Umbilical cord (tissue), 2 donors: ENCODE data around the gene EVL. TPM values are rescaled to one million over a fixed set of nuclear protein-coding genes. Genes with fewer than 3 reads are reported as not detected.
"Not testable (repeated sequence)": the region's sequence is repeated elsewhere in the genome, so short reads cannot be mapped to it uniquely, and the experiment has no call there.

Experiments used
- DNase-seq: peaks from one replicate; pipeline ENCODE4 v3.0.0-alpha.2; 2015; ENCODE audit warnings: low spot score
- total RNA-seq: library from RNA; depleted of rRNA; stranded (reverse); fragments of >200 nt; gene quantifications from one replicate; pipeline ENCODE4 v1.2.3, GENCODE V29; 2014; ENCODE audit warnings: low replicate concordance; ENCODE audit not compliant: insufficient read depth

EVL gene, protein sequence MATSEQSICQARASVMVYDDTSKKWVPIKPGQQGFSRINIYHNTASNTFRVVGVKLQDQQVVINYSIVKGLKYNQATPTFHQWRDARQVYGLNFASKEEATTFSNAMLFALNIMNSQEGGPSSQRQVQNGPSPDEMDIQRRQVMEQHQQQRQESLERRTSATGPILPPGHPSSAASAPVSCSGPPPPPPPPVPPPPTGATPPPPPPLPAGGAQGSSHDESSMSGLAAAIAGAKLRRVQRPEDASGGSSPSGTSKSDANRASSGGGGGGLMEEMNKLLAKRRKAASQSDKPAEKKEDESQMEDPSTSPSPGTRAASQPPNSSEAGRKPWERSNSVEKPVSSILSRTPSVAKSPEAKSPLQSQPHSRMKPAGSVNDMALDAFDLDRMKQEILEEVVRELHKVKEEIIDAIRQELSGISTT
- 46.5 TPM for total RNA-seq

DNA sequence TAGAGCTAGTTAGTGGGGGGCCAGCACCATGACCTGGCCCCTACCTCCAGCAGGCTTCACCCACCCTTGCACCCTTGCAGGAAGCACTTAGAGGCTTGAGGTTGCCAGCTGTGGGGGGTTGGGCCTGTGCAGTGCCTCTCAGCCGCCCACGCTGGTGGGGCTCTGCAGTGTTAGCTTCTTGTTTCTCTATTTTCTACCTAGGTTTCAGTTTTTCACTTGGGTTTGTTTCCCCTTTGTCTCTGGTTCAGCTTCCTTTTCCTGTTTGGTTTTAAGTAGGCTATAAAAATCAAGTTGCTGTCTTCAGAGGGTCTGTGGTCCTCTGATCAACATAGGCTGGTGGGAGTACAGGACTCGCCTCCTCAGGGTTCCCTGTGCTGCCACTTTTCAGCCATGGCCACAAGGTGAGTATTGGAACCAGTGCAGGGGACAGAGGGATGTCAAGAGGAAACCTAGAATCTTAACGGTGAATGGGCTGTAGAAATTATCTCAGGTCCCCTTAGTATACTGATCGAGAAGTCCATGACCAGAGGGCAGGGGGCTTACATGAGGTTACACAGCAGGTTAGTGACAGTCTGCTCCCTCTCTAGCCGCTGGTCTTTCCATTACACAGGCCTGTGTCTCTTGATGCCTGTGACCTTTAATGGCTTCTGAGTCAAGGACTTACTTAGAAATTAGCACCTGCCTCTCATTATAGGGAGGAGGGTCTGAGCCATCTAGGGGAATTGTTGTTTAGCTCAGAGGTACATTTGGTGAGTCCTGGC, at the start of gene EVL:
EVL (plus strand) TSS at position 312 of the 761 bp plus-strand sequence; CDS start at position 391, 79 bp downstream.
- DNase-seq = no peak

DNA sequence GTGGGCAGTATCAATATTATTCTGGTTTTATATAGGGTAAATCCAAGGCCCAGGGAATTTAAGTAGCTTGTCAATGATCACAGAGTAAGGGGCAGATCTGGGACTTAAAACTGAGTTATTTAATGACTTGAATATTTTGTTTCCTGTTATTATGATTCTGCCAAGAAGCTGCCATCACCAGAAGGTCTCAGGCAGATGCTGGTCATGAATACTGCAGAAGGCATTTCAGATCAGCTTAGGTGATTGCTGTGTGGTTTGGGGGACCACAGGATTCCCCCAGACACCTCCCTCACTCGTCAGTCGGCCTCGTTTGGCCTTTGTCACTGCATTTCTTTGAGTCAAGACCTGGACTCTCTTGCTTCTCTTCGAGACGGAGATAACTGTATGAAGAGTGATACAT, 47.7 kb upstream of the EVL start:
- DNase-seq = no peak

DNA sequence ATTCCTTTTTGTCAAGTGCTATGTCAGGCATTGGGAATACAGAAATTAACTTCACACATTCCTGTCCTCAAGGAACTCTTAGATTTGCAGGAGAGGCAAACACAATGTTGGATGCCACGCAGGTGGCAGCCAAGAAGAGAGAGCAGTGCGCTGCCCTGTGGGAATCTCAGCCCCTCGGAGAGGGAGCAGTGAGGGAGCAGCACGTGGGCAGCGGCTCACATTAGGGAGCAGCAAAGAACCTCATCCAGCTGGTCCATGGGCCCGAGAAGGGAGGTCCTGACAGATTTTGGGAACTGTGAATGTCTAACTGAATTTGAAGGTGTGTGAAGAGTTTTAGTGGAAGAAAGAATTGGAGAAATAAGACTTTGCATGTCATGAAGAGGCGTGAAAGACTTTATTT, 47.2 kb upstream of the EVL start:
- DNase-seq = no peak

DNA sequence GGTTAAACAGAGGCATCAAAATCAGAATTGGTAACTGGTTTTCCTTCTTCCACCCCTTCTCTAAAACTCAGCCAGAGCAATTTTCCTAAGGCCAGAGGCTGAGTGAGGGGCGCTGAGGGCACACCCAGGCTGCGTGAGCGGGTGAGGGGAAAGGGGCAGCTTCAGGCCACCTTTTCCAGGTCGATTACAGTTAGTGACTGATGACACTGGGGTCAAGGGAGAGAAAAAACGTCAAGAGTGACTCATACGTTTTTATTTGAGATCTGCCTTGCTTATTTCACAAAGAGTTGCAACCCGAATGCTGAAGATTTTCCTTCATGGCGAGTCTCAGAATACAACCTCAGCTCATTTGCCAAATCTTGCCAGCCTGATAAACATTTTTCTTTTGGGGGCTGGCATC, 46.7 kb upstream of the EVL start:
- DNase-seq = no peak

DNA sequence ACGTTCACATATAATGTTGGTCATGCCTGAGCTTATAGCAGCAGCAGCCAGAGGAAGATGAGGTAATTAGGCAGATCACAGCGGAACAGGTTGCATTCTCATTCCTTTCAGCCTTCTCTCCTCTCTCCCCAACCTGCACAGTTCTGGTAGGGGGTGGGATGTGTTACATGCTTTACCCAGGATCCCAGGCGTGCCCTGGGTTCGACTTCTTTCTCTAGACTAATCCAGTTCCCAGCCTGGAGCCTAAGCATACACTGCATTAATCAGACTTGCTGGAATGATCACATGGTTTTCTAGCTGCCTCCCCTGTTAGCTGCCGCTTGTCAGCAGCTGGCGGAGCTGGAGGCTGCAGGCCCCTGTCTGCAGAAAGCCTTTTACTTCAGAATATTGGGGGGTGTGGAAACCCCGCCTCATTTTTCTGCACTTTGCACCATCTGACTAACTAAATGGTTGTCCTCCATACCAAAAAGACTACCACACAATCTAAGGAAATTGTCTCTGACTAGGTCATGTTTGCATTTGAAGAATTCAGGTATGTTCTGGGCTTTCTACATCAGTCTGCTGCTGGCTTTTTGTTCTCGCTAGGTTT, 46.0 kb upstream of the EVL start:
- DNase-seq = peak; percentile 90

DNA sequence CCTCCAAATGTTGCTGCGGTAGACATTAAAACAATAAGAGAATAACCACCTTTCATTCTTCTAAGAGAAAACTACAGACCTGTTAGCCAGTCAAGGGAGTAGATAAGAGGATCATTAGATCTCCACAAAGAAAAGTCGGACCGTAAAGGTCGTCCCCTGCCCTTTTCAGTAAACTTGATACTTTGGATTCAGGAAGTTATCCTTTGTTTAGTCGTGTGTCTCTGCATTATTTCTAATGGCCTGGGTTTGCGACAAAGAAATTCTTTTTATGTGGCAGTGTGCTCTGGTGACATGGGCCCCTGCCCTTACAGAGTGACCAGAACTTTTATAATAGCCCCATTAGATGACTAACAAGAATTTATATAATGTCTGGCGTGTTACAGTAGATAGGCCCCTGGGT, 44.6 kb upstream of the EVL start:
- no peak for DNase-seq

DNA sequence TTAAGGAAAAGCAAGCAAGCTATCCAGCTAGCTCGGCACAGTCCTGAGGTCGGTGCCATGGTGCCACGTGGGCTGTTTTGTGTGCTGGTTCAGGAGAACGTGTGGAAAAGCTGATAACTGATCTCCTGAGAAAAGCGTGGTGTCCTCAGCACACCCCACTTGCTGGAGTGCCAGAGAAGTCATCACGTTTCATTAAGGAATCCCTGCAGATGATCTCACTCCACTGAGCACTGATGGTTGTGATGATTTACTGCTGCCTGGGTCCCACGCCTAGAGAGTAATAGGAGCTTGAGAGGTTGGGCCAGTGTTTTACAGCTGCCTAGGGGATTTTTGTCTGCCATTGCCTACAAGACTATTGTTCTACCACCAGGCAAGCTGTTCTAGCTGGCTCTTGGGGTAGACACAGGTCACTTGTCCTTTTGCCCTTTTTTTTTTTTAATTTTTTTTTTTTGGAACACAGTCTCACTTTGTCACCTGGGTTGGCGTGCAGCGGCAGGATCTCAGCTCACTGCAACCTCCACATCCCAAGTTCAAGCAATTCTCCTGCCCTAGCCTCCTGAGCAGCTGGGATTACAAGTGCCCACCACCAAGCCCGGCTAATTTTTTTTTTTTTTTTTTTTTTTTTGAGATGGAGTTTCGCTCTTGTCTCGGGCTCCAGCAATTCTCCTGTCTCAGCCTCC, 42.3 kb upstream of the EVL start:
- peak; percentile 40 for DNase-seq

DNA sequence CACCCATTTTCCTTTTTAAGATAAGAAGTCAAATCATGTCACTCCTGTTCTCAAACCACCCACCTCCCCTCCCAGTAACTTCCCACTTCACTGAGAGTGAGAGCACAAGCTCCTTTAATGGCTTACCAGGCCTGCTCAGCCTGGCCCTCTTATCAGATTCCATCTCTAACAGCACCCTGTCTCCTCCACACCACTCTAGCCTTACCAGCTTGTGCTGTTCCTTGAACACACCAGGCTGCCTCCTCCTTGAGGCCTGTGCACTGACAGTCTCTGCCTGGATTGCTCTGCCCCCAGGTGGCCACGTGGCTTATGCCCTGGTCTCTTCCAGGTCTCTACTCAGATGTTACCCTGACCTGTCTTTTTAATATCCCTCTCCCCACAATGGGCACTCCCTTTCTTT, 40.1 kb upstream of the EVL start:
- DNase-seq = no peak

DNA sequence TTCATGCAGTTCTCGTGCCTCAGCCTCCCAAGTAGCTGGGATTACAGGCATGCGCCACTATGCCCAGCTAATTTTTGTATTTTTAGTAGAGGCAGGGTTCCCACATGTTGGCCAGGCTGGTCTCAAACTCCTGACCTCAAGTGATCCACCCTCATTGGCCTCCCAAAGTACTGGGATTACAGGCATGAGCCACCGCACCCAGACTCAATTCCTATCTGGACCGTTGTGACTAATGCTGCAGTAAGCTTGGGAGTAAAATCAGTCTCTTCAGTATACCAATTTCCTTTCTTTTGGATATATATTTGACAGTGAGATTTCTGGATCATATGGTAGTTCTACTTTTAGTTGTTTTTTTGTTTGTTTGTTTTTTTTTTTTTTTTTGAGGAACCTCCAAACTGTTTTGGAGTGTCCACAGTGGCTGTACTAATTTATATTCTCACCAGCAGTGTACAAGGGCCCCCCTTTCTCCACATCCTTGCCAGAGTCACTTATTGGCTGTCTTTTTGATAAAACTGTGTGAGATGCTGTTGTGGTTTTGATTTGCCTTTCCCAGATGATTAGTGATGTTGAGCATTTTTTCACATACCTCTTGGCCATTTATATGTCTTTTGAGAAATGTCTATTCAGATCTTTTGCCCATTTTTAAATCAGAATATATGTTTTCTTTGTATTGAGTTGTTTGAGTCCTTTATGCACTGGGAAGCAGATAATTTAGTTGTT, 37.3 kb upstream of the EVL start:
- no peak for DNase-seq

DNA sequence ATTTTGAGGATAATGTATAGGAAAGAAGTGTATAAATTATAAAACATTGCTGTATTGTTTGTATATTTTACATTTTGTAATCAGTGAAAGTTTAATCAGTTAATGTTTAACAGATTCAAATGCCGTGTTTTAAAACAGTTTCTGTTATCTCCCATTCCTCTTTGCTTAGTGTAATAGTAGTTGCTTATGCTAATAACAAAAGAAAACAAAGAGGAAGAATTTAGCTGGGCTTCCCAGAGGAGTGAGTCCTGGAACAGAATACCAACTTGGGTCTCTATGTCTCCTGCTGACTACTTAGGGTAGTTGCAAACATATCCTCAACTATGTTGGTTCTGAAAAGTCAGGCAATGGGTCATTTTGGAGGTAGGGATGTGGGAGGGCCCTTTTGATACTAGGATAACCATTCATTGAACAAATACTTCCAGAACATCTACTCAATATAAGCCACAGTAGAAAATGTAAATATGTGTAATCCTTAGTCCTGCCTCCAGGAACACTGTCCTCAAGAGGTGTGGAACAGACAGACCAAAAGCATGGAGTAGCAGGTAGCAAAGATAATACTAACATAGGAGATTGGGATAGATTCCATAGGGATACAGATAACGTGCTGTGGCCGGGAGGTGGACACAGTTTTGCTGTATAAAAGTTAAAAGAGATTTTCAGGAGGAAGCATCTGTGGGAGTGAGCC, 36.1 kb upstream of the EVL start:
- DNase-seq = no peak

DNA sequence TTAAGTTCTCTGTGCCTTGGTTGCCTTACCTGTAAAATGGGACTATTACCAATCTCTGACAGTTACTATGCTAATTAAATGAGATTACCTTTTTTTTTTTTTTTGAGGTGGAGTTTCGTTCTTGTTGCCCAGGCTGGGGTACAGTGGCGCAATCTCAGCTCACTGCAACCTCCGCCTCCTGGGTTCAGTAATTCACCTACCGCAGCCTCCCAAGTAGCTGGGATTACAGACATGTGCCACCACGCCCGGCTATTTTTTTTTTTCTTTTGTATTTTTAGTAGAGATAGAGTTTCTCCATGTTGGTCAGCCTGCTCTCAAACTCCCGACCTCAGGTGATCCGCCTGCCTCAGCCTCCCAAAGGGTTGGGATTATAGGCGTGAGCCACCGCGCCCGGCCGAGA, 35.2 kb upstream of the EVL start:
- DNase-seq = not testable (repeated sequence)

DNA sequence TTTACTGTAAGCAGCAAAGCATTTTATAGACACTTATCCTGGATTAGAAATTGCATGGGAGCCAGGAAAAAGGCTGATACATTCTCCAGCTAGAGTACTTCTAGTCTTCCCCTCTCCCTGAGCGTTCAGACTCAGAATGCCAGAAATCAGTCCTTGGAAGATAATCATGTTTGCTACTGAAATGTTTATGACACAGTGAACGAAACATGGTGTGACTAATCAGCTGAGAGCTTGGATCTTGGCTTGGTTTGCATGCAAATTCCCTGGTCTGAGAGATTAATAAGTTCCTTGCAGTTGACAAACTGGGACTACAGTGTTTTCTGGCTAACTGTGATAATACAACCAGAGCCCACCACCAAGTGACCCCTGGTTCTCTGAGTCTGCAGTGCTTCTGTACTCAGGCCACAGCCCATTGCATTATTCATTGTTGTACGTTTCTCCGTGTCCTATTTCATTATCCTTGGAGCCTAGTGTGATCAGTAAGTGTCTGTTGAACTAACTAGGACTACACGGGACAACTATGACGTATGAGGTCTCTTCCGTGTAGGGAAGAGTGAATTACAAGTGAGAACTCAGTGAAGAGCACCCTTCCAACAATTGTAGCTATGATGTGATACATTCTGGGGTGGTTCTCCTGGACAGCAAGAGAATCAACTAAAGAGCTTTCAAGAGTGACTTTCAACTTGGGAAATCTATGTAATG, 34.6 kb upstream of the EVL start:
- DNase-seq = peak; percentile 49

DNA sequence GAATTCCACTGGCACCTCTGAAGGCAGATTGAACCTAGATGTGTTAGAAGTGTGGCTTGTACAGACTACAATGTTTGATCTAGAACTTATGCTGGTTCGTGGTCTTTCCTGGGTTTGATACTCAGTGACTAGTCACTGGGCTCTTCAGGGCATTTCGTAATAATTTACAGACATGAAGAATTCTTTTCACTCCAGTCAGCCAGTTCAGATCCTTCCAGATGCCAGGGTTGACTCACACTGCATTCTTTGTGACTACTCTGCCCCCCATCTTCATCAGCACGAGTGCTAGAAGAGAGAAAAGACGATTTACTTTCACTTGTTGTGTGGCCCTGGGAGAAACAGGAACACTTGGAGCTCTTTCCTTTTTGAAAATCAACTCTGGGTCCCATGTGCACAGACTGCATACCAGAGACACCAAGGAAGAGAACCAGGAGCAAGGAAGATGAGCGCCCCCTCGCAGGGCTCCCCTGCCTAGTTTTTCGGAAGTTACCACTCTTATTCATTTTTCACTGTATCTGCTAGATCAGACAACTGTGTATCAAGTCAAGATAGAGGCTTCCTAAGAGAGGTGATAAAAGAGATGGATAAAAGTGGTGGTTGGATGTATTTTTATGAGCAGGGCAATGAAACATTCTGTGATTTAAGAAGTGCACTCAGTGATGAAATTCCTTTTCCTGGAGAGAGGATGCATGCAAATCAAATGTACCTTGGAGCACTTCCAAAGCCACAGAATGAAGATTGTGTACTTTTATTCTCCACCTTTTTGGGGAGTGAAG, 33.5 kb upstream of the EVL start:
- DNase-seq = peak; percentile 92

DNA sequence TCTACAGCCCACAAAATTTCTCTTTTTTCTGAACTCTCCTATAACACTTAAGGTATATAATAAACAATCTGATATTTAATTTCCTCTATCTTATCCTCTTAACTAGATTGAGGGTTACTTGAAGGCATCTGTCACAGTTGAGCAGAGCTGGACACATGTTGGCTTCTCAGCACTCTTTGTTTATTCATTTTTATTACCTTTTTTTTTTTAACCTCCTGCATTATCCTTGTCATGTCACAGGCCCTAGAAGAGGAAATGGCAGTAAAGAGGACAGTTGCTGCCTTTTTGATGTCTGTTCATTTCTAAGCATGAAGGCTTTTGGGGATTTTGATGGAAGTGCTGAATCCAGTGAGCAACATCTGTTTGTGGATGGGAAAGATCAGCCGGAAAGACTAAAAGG, 32.5 kb upstream of the EVL start:
- peak; percentile 63 for DNase-seq

DNA sequence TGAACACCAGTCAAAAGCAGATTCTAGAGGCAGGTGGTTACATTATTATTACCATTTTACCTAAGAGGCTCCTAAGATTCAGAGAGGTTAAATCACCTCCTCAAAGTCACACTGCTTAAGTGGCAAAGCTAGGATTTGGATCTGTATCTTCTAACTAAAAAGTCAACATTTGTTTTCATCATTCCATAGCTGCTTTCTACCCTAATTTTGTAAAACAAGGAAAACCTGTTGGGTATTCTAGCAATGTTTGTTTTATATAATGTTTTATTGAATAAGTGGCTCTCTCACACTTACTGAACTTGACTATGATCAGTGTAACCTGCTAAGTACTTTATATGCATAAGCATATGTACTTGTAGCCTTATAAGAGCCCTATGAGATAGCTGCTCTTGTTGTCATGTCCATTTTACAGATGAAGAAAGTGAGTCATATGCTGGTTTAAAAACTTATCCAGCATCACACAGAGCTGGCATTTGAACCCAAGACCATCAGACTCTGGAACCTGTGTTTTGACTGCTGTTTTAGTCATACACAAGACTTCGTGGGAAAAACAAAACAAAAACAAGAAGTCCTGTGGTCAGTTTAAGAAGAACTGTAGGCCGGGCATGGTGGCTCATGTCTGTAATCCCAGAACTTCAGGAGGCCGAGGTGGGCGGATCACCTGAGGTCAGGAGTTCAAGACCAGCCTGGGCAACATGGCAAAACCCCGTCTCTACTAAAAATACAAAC, 31.7 kb upstream of the EVL start:
- no peak for DNase-seq

DNA sequence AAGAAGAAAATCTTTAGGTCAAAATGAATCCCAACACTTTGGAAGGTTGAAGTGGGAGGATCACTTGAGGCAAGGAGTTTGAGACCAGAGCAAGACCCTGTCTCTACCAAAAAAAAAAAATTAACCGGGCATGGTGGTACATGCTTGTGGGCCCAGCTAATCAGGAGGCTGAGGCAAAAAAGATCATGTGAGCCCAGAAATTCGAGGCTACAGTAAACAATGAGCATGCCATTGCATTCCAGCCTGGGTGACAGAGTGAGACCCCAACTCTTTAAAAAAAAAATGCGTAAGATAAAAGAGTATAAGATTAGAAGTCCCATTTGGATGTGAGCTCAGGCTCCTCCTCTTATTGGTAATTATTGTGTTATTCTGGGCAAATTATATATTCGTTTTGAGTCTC, 30.8 kb upstream of the EVL start:
- DNase-seq = no peak

DNA sequence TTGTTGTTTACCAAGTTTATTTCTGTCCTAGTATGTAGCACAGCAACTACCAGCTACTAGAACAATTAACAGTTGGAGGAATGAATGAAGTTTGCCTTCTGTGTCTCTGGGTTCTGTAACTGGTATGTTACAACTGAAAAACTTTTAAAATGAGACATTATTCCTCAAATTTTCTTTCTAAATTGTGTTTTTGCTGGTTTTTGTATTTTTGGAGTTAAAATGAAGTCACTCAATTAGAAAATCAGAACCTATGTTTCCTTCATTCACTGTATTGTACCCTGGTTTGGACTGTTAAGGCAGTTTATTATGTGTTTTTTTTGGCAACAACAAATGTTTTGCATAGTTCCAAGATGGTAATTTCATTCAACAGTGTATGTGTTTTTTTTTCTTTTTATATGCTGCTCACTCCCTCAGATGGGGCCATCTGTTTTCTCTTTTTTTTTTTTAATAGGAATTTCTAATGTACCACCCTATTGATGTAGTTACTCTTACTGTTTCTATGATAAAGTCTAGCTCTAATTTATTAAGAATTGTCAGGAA, 30.2 kb upstream of the EVL start:
- DNase-seq = no peak

DNA sequence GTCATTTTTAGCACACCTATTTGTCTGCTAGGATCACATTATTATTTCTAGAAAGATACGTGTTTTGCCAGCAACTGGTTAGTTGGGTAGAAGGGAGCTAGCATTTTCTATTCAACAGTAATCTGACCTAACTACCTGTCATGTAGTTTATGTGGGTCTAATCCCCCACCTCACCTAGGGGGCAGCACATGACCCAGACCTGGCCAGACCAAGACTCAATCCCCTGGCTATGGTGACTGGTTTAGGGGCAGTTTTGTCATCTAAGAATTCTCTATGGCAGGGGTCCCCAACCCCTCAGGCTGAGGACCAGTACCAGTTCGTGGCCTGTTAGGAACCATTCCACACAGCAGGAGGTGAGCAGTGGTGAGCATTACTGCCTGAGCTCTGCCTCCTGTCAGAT, 29.5 kb upstream of the EVL start:
- DNase-seq = no peak
